Measurements from ENCODE around the gene GRPEL1. TPM values are rescaled to one million over a fixed set of nuclear protein-coding genes. Genes with fewer than 3 reads are reported as not detected.

Gene GRPEL1
- total and polyA plus RNA-seq, 11 donors = 38.6 to 70.8 (median 55.4) TPM

DNA sequence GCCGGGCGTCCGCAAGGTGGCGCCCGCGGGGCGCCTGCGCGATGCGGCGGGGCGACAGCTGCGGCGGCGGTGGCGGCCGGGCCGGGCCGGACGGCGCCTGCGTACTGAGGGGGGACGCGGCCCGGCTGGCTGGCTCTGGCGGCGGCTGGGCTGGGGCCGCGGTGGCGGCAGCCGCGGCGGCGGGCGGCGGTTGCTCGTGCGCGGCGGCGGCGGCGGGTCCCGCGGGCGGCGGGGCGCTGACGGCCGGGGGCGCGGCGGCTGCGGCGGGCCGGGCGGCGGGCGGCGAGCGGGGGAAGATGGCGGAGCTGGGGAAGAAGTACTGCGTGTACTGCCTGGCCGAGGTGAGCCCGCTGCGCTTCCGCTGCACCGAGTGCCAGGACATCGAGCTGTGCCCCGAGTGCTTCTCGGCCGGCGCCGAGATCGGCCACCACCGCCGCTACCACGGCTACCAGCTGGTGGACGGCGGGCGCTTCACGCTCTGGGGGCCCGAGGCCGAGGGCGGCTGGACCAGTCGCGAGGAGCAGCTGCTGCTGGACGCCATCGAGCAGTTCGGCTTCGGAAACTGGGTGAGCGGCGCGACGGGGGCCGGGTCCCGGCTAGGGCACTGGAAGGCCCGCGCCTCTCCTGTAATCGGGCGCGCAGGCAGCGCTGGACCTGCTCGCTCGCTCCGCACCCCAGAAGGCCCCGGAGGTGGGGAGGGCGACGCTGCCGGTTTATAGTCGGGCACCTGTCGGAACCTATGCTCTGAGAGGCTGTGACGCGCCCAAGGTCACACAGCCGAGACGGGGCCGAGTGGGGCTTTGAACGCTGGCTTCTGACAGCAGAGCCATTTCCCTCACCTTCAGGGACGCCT is 24.4 kb downstream of the GRPEL1 start, which contains the start of gene TADA2B:
TSS of gene TADA2B (plus strand) at position 89 of the 853 bp plus-strand sequence. CDS start at position 297, 208 bp downstream.
- H3K36me3 ChIP-seq = peaks cover 0 to 8% (median 0%) of the 10 kb centered on the region in 9 donors
- no peaks in the 10 kb centered on the region for H3K9me3 ChIP-seq
- intact Hi-C loops (cut with DNase I) = loop anchor here (1.0 to 10.0 kb wide), 10 partner anchors 23 to 261 kb away; partner anchors contain the start of genes GRPEL1 (in 5 of the 10), TBC1D14 (in 2 of the 10) and KIAA0232 (in 1 of the 10)
- H3K4me3 ChIP-seq = peak within 1 kb of the TSS; percentile 86 to 99 (median 99)
- peaks cover 8 to 56% (median 45%) of the 10 kb centered on the region in 12 donors for H3K4me1 ChIP-seq
- ATAC-seq (peak in 2 of 4 donors; percentile 5 to 7), DNase-seq (peak in 4 of 5 donors; percentile 49 to 77 (median 58))
- TF ChIP-seq POLR2A (IDR thresholded peaks at IDR 0.05) (no peak), CTCF (IDR thresholded peaks at IDR 0.05) (no peak)
- WGBS, 4 donors = 0 to 2% (median 1%) methylated on average over 13 to 119 of the region's 119 CpGs
- H3K27ac ChIP-seq = peak within 1 kb of the TSS; percentile 79 to 95 (median 92)
- H3K27me3 ChIP-seq = no peaks in the 10 kb centered on the region

DNA sequence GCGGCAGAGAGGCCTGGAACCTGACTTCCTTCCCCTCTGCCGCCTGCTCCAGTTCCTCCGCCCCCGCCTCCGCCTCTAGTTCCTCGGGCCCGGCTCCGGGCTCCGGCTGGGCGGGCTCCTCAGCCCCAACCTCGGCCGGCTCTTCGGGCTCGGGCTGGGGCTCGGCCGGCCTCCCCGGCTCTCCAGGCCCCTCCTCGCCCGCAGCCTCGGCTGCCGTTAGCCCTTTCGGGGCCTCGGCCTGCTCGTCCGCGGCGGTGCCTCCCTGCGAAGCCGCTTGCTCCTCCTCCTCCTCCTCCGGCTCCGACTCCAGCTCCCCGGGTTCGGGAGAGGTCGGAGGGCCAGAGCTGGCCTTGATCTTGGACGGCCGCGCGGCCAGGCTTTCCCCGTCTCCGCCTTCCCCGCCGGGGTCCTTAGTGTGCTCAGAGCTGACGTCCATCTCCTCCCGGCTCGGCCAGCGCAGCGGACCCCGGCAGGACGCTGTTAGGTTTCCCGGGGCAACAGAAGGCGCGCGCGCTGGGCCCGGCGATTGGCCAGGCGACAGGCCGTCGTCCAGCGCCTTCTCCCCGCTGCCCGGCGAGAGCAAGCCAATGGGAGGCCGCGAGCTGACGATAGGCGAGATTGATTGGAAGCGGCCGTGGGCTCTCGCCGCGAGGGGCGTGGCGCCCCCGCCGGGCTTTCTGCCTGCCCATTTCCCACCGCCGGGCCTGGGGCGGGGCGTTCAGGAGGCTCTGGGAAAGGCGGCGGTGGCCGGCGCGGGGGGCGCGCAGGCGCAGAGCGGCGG is 25.2 kb downstream of the GRPEL1 start:
- H3K27ac ChIP-seq = peak overlapping the region in 11 of 12 donors; percentile 52 to 88 (median 75)
- intact Hi-C loops (cut with DNase I) = loop anchor here (1.0 to 10.0 kb wide), 9 partner anchors 26 to 260 kb away; partner anchors contain the start of genes GRPEL1 (in 5 of the 10), TBC1D14 (in 2 of the 10) and KIAA0232 (in 1 of the 10)
- peak overlapping the region; percentile 58 to 98 (median 82) for H3K4me3 ChIP-seq
- peaks cover 0 to 8% (median 0%) of the 10 kb centered on the region in 9 donors for H3K36me3 ChIP-seq
- TF ChIP-seq POLR2A (IDR thresholded peaks at IDR 0.05) (peak in 1 of 2 donors; percentile 34), CTCF (IDR thresholded peaks at IDR 0.05) (peak in 11 of 12 donors; percentile 17 to 60 (median 47))
- no peaks in the 10 kb centered on the region for H3K27me3 ChIP-seq
- peaks cover 8 to 56% (median 45%) of the 10 kb centered on the region in 12 donors for H3K4me1 ChIP-seq
- WGBS, 4 donors = 0 to 1% (median 0%) methylated on average over 32 to 90 of the region's 90 CpGs
- ATAC-seq (peak; percentile 93 to 97 (median 95)), DNase-seq (peak; percentile 96 to 99 (median 98))
- H3K9me3 ChIP-seq = no peaks in the 10 kb centered on the region

DNA sequence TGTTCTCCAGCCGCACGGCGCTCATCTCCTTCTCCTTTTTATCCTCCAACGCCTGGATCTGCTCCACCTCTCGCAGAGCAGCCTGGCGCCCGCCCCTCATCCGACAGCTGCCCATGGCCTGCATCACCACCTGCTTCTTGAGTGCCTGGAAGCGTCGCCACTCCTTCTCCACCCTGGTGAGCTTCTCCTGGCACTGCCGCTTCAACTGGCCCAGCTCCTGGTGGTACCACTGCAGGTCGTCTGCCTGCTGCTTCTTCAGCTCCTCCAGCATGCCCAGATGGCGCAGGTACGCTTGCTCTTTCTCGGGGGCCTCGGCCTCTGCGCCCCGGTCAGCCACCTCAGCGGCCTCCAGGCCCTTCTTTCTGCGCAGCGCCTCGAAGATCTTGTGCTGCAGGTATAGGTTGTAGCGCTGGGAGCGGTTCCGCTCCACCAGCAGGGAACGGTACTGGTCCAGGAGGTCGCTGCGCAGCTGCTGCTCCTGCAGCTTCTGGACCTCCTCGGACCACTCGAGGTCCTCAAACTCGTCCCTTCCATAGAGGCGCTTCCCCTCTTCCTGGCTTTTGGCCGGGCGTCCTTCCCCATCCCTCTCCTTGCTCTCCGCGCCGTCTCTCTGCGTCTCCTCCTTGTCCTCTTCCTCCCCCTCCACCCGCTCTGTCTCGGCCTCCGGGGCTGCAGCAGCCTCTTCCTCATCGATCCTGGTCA is 25.9 kb downstream of the GRPEL1 start:
- peak overlapping the region; percentile 58 to 98 (median 82) for H3K4me3 ChIP-seq
- H3K4me1 ChIP-seq = peaks cover 8 to 50% (median 38%) of the 10 kb centered on the region in 12 donors
- intact Hi-C loops (cut with DNase I) = loop anchor here in 9 of 10 donors (1.0 to 10.0 kb wide), 8 partner anchors 27 to 260 kb away; partner anchors contain the start of genes TBC1D14 (in 2 of the 9), GRPEL1 (in 1 of the 9) and KIAA0232 (in 1 of the 9)
- H3K27ac ChIP-seq = peak overlapping the region in 11 of 12 donors; percentile 52 to 88 (median 75)
- DNase-seq (peak in 1 of 5 donors; percentile 71), ATAC-seq (peak in 1 of 4 donors; percentile 5)
- TF ChIP-seq CTCF (IDR thresholded peaks at IDR 0.05) = no peak
- H3K9me3 ChIP-seq = no peaks in the 10 kb centered on the region
- no peaks in the 10 kb centered on the region for H3K27me3 ChIP-seq
- 20 to 24% (median 21%) methylated on average over 40 to 42 of the region's 42 CpGs for WGBS, 4 donors
- H3K36me3 ChIP-seq = peaks cover 0 to 8% (median 0%) of the 10 kb centered on the region in 9 donors
